ENCODE results near the gene PRKCQ. TPM values are rescaled to one million over a fixed set of nuclear protein-coding genes. Genes with fewer than 3 reads are reported as not detected.

Gene PRKCQ
- polyA plus RNA-seq, 2 donors, result 0.62 to 0.69 TPM

DNA sequence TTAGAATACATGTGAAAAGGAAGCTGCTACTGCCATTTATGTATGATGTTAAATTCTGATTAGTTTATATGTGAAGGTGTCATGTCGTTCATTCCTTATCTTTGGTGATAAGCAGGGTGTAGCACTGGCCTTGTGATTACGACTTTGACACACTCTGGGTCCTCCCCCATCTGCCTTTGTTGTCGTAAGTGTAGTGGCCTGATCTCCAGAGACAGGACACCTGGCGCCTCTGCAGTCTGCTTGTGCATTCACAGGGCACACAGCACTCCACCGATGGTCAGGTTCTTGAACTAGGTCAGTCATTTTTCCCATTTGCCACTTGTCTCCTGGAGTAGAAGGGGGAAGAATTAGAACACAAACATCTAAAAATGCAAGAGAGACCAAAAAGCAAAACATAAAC is 186.0 kb downstream of the PRKCQ start:
- Histone ChIP-seq H3K9me3 (ENCODE audit: control insufficient read depth in 2 of 2, insufficient read depth in 1 of 2, low read depth in 1 of 2, low read length in 1 of 2) (peaks cover 0 to 7% of the 10 kb centered on the region in 2 donors), H3K4me3 (ENCODE audit: low read depth in 1 of 2, low read length in 2 of 2) (no peak overlapping the region), H3K27ac (ENCODE audit: low read depth in 2 of 2, low read length in 1 of 2) (no peak overlapping the region), H3K36me3 (ENCODE audit: control insufficient read depth in 2 of 2, insufficient read depth in 2 of 2, low read length in 1 of 2) (no peaks in the 10 kb centered on the region), H3K27me3 (ENCODE audit: control insufficient read depth in 1 of 2, insufficient read depth in 2 of 2, low read length in 2 of 2) (no peaks in the 10 kb centered on the region), H3K4me1 (ENCODE audit: control insufficient read depth in 2 of 2, insufficient read depth in 2 of 2, low read length in 1 of 2) (no peaks in the 10 kb centered on the region)
- WGBS, 2 donors, result 63 to 71% methylated on average over 5 of the region's 5 CpGs

DNA sequence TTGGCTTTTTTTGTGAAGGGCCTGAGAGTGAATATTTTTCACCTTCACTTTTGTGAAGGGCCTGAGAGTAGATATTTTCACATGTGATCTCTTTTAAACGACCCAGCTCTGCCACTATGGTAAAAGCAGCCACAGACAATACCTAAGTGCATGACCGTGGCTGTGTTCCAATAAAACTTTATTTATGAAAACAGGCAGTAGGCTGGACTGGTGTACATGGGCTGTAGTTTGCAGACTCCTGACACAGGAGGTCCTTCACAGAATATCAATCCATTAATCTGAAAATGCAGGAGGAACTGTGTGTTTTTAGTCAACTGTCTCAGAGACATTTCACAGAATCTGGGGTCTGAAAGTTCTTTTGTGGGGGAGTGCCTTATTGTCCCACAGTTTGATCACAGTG is 186.9 kb downstream of the PRKCQ start:
- H3K27ac ChIP-seq (ENCODE audit: low read depth in 2 of 2, low read length in 1 of 2), result no peak overlapping the region
- WGBS, 2 donors, result 79 to 87% methylated on average over 2 of the region's 2 CpGs

GRCh38 chr10:6390213-6390845 is 189.7 kb downstream of the PRKCQ start:
- 86 to 87% methylated on average over 2 of the region's 2 CpGs for WGBS, 2 donors
- H3K9me3 ChIP-seq (ENCODE audit: control insufficient read depth in 2 of 2, insufficient read depth in 1 of 2, low read depth in 1 of 2, low read length in 1 of 2), result peaks cover 3 to 9% of the 10 kb centered on the region in 2 donors
- H3K4me1 ChIP-seq (ENCODE audit: control insufficient read depth in 2 of 2, insufficient read depth in 2 of 2, low read length in 1 of 2), result no peaks in the 10 kb centered on the region
- H3K27ac ChIP-seq (ENCODE audit: low read depth in 2 of 2, low read length in 1 of 2), result no peak overlapping the region
- H3K36me3 ChIP-seq (ENCODE audit: control insufficient read depth in 2 of 2, insufficient read depth in 2 of 2, low read length in 1 of 2), result no peaks in the 10 kb centered on the region
- no peak overlapping the region for H3K4me3 ChIP-seq (ENCODE audit: low read depth in 1 of 2, low read length in 2 of 2)
- no peaks in the 10 kb centered on the region for H3K27me3 ChIP-seq (ENCODE audit: control insufficient read depth in 1 of 2, insufficient read depth in 2 of 2, low read length in 2 of 2)

More for the DNA sequence above, 186.9 kb downstream of the PRKCQ start:
- H3K4me1 ChIP-seq (ENCODE audit: control insufficient read depth in 2 of 2, insufficient read depth in 2 of 2, low read length in 1 of 2), result no peaks in the 10 kb centered on the region
- H3K36me3 ChIP-seq (ENCODE audit: control insufficient read depth in 2 of 2, insufficient read depth in 2 of 2, low read length in 1 of 2), result no peaks in the 10 kb centered on the region
- H3K4me3 ChIP-seq (ENCODE audit: low read depth in 1 of 2, low read length in 2 of 2), result no peak overlapping the region
- peaks cover 3 to 9% of the 10 kb centered on the region in 2 donors for H3K9me3 ChIP-seq (ENCODE audit: control insufficient read depth in 2 of 2, insufficient read depth in 1 of 2, low read depth in 1 of 2, low read length in 1 of 2)
- no peaks in the 10 kb centered on the region for H3K27me3 ChIP-seq (ENCODE audit: control insufficient read depth in 1 of 2, insufficient read depth in 2 of 2, low read length in 2 of 2)

GRCh38 chr10:6388261-6388893 is 191.7 kb downstream of the PRKCQ start:
- H3K4me3 ChIP-seq (ENCODE audit: low read depth in 1 of 2, low read length in 2 of 2), result no peak overlapping the region

GRCh38 chr10:6386960-6387359 is 193.1 kb downstream of the PRKCQ start:
- H3K4me3 ChIP-seq (ENCODE audit: low read depth in 1 of 2, low read length in 2 of 2), result no peak overlapping the region
- no peaks in the 10 kb centered on the region for H3K4me1 ChIP-seq (ENCODE audit: control insufficient read depth in 2 of 2, insufficient read depth in 2 of 2, low read length in 1 of 2)
- H3K27me3 ChIP-seq (ENCODE audit: control insufficient read depth in 1 of 2, insufficient read depth in 2 of 2, low read length in 2 of 2), result no peaks in the 10 kb centered on the region
- H3K36me3 ChIP-seq (ENCODE audit: control insufficient read depth in 2 of 2, insufficient read depth in 2 of 2, low read length in 1 of 2), result no peaks in the 10 kb centered on the region
- no peak overlapping the region for H3K27ac ChIP-seq (ENCODE audit: low read depth in 2 of 2, low read length in 1 of 2)
- peaks cover 3 to 9% of the 10 kb centered on the region in 2 donors for H3K9me3 ChIP-seq (ENCODE audit: control insufficient read depth in 2 of 2, insufficient read depth in 1 of 2, low read depth in 1 of 2, low read length in 1 of 2)
- 91 to 95% methylated on average over 5 of the region's 5 CpGs for WGBS, 2 donors

More at GRCh38 chr10:6388261-6388893, 191.7 kb downstream of the PRKCQ start:
- Histone ChIP-seq H3K4me1 (ENCODE audit: control insufficient read depth in 2 of 2, insufficient read depth in 2 of 2, low read length in 1 of 2) (no peaks in the 10 kb centered on the region), H3K36me3 (ENCODE audit: control insufficient read depth in 2 of 2, insufficient read depth in 2 of 2, low read length in 1 of 2) (no peaks in the 10 kb centered on the region), H3K27ac (ENCODE audit: low read depth in 2 of 2, low read length in 1 of 2) (no peak overlapping the region), H3K9me3 (ENCODE audit: control insufficient read depth in 2 of 2, insufficient read depth in 1 of 2, low read depth in 1 of 2, low read length in 1 of 2) (peaks cover 3 to 9% of the 10 kb centered on the region in 2 donors), H3K27me3 (ENCODE audit: control insufficient read depth in 1 of 2, insufficient read depth in 2 of 2, low read length in 2 of 2) (no peaks in the 10 kb centered on the region)
- 58 to 70% methylated on average over 4 of the region's 4 CpGs for WGBS, 2 donors

DNA sequence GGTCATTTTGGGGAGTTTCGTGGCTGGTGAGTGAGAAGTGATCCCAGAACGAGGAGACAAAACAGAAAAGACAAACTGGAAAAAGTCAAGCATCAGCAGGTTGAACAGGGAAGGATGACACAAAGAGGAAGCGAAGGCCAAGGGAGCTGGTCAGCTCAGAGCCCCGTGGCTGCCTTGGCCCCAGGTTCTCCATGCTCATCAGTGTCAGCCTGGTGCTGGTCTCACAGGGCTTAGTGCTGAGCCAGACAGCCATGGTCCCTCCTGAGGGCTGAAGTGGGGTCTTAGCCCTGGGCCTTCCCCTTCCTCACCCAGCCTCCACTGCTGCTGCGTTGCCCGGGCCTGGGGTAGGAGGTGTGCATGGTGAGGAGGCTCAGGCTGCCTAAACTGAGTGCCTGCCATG is 193.7 kb downstream of the PRKCQ start:
- Histone ChIP-seq H3K36me3 (ENCODE audit: control insufficient read depth in 2 of 2, insufficient read depth in 2 of 2, low read length in 1 of 2) (no peaks in the 10 kb centered on the region), H3K9me3 (ENCODE audit: control insufficient read depth in 2 of 2, insufficient read depth in 1 of 2, low read depth in 1 of 2, low read length in 1 of 2) (peaks cover 3 to 11% of the 10 kb centered on the region in 2 donors), H3K4me3 (ENCODE audit: low read depth in 1 of 2, low read length in 2 of 2) (no peak overlapping the region), H3K27me3 (ENCODE audit: control insufficient read depth in 1 of 2, insufficient read depth in 2 of 2, low read length in 2 of 2) (no peaks in the 10 kb centered on the region), H3K27ac (ENCODE audit: low read depth in 2 of 2, low read length in 1 of 2) (no peak overlapping the region), H3K4me1 (ENCODE audit: control insufficient read depth in 2 of 2, insufficient read depth in 2 of 2, low read length in 1 of 2) (no peaks in the 10 kb centered on the region)
- 89 to 90% methylated on average over 6 of the region's 6 CpGs for WGBS, 2 donors

DNA sequence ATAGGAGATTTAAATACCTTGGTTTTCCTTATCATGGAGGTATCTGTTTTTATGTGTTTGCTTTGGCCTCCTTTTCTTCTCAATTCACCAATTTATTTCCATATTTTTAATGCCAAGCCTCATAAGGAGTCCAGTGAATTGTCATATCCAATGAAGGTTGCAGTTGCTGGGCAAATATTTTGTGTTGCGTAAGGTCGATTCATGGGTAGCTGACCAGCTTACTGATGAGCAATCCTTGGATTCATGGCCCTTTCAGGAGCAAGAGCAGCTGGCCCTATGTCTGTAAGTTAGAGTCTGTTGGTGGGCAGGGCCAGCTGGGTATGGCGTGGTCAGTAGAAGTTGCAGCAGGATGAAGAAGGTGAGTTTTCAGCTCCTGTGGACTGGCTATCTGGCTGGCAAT is 194.4 kb downstream of the PRKCQ start:
- 68 to 79% methylated on average over 3 of the region's 3 CpGs for WGBS, 2 donors
- no peak overlapping the region for H3K4me3 ChIP-seq (ENCODE audit: low read depth in 1 of 2, low read length in 2 of 2)

GRCh38 chr10:6384847-6385246 is 195.2 kb downstream of the PRKCQ start:
- Histone ChIP-seq H3K9me3 (ENCODE audit: control insufficient read depth in 2 of 2, insufficient read depth in 1 of 2, low read depth in 1 of 2, low read length in 1 of 2) (peaks cover 6 to 7% of the 10 kb centered on the region in 2 donors), H3K4me1 (ENCODE audit: control insufficient read depth in 2 of 2, insufficient read depth in 2 of 2, low read length in 1 of 2) (no peaks in the 10 kb centered on the region), H3K36me3 (ENCODE audit: control insufficient read depth in 2 of 2, insufficient read depth in 2 of 2, low read length in 1 of 2) (no peaks in the 10 kb centered on the region), H3K27me3 (ENCODE audit: control insufficient read depth in 1 of 2, insufficient read depth in 2 of 2, low read length in 2 of 2) (no peaks in the 10 kb centered on the region), H3K27ac (ENCODE audit: low read depth in 2 of 2, low read length in 1 of 2) (no peak overlapping the region), H3K4me3 (ENCODE audit: low read depth in 1 of 2, low read length in 2 of 2) (no peak overlapping the region)
- 89 to 90% methylated on average over 3 of the region's 3 CpGs for WGBS, 2 donors

More for the DNA sequence above, 194.4 kb downstream of the PRKCQ start:
- Histone ChIP-seq H3K4me1 (ENCODE audit: control insufficient read depth in 2 of 2, insufficient read depth in 2 of 2, low read length in 1 of 2) (no peaks in the 10 kb centered on the region), H3K9me3 (ENCODE audit: control insufficient read depth in 2 of 2, insufficient read depth in 1 of 2, low read depth in 1 of 2, low read length in 1 of 2) (peaks cover 3 to 6% of the 10 kb centered on the region in 2 donors), H3K27me3 (ENCODE audit: control insufficient read depth in 1 of 2, insufficient read depth in 2 of 2, low read length in 2 of 2) (no peaks in the 10 kb centered on the region), H3K27ac (ENCODE audit: low read depth in 2 of 2, low read length in 1 of 2) (no peak overlapping the region), H3K36me3 (ENCODE audit: control insufficient read depth in 2 of 2, insufficient read depth in 2 of 2, low read length in 1 of 2) (no peaks in the 10 kb centered on the region)

- Histone ChIP-seq H3K36me3 (ENCODE audit: control insufficient read depth in 2 of 2, insufficient read depth in 2 of 2, low read length in 1 of 2) (no peaks in the 10 kb centered on the region), H3K4me1 (ENCODE audit: control insufficient read depth in 2 of 2, insufficient read depth in 2 of 2, low read length in 1 of 2) (no peaks in the 10 kb centered on the region), H3K27me3 (ENCODE audit: control insufficient read depth in 1 of 2, insufficient read depth in 2 of 2, low read length in 2 of 2) (no peaks in the 10 kb centered on the region), H3K4me3 (ENCODE audit: low read depth in 1 of 2, low read length in 2 of 2) (no peak overlapping the region), H3K27ac (ENCODE audit: low read depth in 2 of 2, low read length in 1 of 2) (no peak overlapping the region), H3K9me3 (ENCODE audit: control insufficient read depth in 2 of 2, insufficient read depth in 1 of 2, low read depth in 1 of 2, low read length in 1 of 2) (peaks cover 6 to 7% of the 10 kb centered on the region in 2 donors)
- 93 to 95% methylated on average over 7 of the region's 7 CpGs for WGBS, 2 donors
These were observed 196.0 kb downstream of the PRKCQ start for GRCh38 chr10:6384031-6384430.
